GM18498 (cell line): ENCODE measurements around the gene C1QTNF1.

Source experiments
- ATAC-seq: cut with Tn5 transposase; IDR thresholded peaks from one replicate; pipeline ENCODE4 v1.9.1; 2021; ENCODE audit warnings: mild to moderate bottlenecking, moderate library complexity; ENCODE audit not compliant: unreplicated experiment

The C1QTNF1 gene

GRCh38 chr17:79075861-79076406 lies 52.0 kb downstream of the C1QTNF1 start:
- ATAC-seq = no peak

DNA sequence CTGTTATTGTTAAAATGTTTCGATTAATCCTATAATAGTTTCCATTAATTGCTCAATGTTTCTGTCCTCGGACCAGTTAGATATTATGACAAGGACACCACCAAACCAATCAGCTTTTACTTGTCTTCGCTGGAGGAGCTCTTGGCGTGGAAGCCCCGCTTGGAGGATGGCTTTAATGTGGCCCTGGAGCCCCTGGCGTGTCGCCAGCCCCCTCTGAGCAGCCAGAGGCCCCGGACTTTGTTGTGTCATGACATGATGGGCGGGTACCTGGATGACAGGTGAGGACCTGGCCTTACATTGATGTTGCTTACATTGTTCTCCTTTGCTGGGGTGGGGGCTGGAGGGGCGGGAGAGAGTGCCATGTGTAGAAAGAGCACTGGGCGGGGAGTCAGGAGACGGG lies 53.6 kb downstream of the C1QTNF1 start:
- ATAC-seq = no peak

- ATAC-seq = no peak
These were observed 54.7 kb downstream of the C1QTNF1 start for GRCh38 chr17:79078476-79079190.

GRCh38 chr17:79079421-79080200 lies 55.6 kb downstream of the C1QTNF1 start:
- no peak for ATAC-seq

DNA sequence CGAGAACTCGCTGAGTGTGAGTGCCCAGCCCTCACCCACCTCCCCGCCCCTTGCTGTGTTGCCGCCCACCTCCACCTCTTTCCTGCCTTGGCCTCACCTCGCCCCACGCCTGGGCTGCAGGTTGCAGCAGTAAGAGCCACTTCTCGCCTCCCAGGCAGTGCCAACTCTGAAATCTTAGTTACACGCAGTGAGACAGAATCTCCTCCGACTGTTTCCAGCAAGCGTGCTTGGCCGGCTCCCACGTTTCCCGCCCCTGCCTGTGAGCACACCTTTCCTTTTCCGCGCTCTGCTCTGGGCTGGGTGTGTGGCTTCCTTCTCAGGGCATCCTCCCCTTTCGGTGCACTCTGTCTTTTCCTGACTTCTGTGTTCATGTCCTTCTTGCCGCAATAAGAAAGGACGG lies 56.4 kb downstream of the C1QTNF1 start:
- no peak for ATAC-seq

GRCh38 chr17:79080761-79081290 lies 56.9 kb downstream of the C1QTNF1 start:
- ATAC-seq = no peak

GRCh38 chr17:79081571-79082276 lies 57.8 kb downstream of the C1QTNF1 start:
- no peak for ATAC-seq

GRCh38 chr17:79082311-79083190 lies 58.6 kb downstream of the C1QTNF1 start:
- ATAC-seq = no peak

DNA sequence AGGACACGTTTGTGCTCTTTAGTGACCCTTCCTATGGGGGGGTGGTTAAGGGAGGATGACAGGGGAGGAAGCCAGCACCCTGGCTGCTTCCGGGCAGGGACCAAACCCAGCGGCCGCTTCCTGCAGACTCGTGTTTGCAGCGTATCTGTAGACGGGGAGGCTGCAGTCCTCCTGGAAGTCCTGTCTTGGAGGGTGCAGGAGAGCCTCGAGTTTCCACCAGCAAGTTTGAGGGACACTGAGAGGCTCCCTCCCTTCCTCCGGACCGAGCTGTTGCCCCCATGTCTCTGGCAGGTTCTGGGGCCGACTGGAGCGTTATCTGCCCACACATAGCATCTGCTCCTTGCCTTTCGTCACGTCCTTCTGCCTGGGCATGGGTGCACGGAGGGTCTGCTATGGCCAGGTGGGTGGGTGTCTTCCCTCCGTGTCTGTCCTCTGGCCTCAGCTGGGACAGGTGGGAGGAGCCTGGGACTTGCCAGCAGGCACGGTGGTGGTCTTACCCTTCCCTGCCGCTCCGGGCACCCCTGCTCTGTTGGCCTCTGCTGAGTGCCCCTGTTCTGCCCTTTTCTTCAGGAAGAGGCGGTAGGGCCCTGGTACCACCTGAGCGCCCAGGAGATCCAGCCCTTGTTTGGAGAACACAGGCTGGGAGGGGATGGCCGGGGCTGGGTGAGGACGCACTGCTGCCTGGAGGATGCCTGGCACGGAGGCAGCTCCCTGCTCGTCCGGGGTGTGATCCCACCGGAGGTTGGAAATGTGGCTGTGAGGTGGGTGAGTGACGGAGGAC lies 59.4 kb downstream of the C1QTNF1 start:
- no peak for ATAC-seq

DNA sequence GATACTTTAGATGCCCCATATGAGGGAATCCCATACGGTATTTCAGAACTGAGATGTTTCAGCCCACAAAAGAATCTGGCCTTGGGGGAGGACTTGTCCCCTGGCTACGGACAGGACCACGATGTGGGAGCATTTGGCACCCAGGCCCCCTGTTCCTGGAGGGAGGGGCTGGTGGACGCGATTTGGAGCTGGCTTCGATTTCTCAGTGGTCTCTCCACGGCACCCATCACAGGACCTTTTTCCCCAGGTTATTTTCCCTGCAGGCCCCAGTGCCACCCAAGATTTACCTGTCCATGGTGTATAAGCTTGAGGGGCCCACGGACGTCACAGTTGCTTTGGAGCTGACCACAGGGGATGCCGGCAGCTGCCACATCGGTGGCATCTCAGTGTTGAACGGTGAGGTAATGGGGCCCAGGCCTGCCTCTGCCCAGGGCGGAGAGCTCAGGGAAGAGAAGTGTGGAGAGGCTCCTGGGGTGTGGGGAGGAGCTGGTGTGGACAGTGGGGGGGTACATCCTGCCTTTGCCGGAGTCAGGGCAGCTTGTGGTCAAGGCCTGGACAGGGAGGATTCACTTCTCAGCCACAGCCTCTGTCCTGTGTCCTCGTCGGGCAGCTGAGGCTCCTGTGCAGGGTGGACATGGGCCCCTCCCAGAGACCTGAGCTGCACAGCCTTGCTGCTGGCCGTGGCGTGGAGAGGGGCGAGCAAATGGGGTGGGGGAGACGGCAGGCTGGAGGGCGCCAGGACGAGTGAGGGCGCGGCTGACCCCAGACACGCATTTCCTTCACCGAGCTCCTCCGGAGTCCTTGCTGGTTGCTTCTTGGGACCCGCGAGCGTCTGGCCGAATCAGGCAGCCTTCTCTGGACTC lies 60.6 kb downstream of the C1QTNF1 start:
- ATAC-seq = no peak

DNA sequence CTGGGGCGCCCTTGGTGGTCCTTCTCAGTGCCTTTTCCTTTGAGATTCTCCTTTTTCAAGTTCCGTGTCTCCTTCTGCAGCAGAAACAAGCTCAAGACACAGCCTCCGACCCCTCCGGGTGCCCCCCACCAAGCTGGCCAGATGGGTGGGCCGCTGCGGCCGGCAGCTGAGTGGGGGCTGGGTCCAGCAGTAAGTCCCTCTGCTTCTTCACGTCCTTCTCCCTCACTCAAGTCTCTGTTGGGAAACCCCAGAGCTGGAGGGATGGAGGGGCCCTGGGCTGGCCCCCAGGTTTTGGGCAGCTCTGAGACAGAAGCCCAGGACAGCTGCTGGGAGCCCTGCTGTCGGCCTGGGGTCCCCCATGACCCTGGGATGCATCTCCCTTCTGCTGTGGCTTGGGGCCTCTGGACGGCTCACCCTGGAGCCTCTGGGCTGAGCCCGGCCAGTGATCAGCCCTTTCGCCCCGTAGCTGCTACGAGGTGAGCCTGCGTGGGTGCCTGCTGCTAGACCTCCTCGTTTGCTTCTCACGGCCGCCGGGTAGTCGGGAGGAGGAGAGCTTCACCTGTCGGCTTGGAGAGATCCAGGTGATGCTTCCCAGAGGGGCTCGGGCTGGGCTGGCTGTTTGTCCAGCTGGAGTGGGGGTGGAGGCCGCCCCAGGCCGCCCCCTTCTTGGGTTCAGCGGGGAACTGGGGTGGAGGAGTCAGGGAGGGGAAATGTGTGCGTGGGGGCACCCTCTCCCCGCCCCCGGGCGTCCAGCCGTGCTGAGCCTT lies 61.4 kb downstream of the C1QTNF1 start:
- no peak for ATAC-seq

GRCh38 chr17:79085921-79086551 lies 62.1 kb downstream of the C1QTNF1 start:
- ATAC-seq = no peak

DNA sequence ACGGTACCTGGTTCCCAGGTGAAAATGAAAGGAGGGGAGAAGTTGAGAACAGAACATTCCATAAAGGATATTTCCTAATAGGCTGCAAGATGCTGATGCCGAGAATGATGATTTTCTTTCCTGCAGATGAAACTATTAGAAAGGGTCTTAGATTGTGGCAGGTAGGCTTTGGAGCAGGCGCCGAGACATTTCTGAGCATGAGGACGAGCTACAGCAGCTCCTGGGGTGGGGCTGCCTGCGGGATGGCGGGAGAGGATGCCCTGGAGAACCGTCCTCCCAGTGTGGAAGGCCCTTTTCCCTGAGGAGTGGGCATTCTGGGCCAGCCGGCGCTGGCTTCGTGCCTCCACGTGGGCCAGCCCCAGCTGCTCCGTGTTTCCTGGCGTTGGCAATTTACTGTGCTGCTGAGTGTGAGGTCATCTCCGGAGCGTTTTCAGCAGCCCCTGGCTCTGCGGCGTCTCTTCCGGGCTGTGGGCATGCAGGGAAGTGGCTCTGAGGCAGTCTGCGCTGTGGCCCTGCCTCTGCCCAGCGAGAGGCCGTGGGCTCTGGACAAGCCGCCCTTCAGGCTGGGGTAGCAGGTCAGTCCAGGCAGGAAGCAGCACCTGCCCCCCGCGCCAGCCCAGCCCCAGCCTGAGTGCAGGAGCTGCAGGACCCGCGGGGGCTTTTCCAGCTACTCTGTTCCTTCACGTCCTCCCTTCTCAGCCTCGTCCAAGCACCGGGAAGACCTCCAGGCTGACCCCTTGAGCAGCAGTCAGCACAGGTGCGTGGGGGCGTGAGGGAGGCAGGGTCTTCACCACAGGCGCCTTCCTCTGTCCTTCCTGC lies 62.8 kb downstream of the C1QTNF1 start:
- ATAC-seq = no peak

DNA sequence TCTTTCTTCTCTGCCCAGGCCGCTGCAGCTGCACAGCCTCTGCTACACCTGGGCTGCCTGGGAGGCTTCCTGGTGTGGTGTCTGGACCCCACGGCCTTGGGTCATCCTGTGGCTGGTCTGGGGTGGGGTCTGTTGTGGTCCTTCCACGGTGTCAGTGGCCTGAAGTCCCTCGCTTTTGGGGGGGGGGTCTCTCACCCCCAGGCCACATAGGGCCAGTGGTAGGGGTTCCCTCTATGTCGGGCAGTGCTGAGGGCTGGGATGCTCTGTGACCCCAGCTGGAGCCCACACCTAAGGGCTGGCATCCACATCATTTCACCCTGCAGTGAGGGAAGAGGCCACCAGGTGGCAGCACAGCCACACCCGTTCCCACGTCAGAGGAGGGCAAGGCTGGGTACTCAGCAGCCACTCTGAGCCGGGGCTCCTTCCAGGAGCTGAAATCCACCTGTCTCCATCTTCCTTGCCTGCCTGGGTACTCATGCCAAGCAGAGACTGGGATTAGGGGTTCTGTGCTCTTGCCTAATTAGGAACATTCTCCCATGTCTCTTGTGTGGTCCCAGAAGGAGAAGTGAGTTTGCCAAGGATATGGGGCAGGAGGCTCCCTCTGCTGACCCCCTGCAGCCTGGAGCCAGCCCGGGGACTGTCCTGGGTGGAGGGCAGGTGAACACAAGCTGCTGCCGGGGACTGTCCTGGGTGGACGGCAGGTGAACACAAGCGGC lies 63.6 kb downstream of the C1QTNF1 start:
- no peak for ATAC-seq

GRCh38 chr17:79088247-79088996 lies 64.5 kb downstream of the C1QTNF1 start:
- no peak for ATAC-seq
